ENCODE data around the gene TMEM50B.
"Not testable (repeated sequence)": the region's sequence is repeated elsewhere in the genome, so short reads cannot be mapped to it uniquely, and the experiment has no call there.

TMEM50B gene

GRCh38 chr21:33478182-33478581 lies 1.6 kb downstream of the TMEM50B start:
- peaks cover 5% of the 10 kb centered on the region; the same call in 1 of the 2 replicates for H3K27me3 ChIP-seq (ENCODE audit: insufficient read depth, low read length)
- H3K4me3 ChIP-seq (ENCODE audit: low read length), result peak overlapping the region; percentile 68
- H3K4me1 ChIP-seq (ENCODE audit: insufficient read depth, low read length), result no peaks in the 10 kb centered on the region
- no peaks in the 10 kb centered on the region for H3K9me3 ChIP-seq (ENCODE audit: insufficient read depth, low read depth, low read length)
- no peak overlapping the region for H3K27ac ChIP-seq (ENCODE audit: low read depth, low read length)
- no peaks in the 10 kb centered on the region for H3K36me3 ChIP-seq (ENCODE audit: insufficient read depth, low read length)
- no peak overlapping the region for H3K9ac ChIP-seq (ENCODE audit: low read depth, low read length)
- 78% methylated on average over 9 of the region's 9 CpGs for WGBS

GRCh38 chr21:33477066-33477465 lies 2.7 kb downstream of the TMEM50B start:
- Histone ChIP-seq H3K4me1 (ENCODE audit: insufficient read depth, low read length) (no peaks in the 10 kb centered on the region), H3K9ac (ENCODE audit: low read depth, low read length) (no peak overlapping the region), H3K9me3 (ENCODE audit: insufficient read depth, low read depth, low read length) (no peaks in the 10 kb centered on the region), H3K27me3 (ENCODE audit: insufficient read depth, low read length) (peaks cover 5% of the 10 kb centered on the region; the same call in 1 of the 2 replicates), H3K27ac (ENCODE audit: low read depth, low read length) (no peak overlapping the region), H3K4me3 (ENCODE audit: low read length) (no peak overlapping the region), H3K36me3 (ENCODE audit: insufficient read depth, low read length) (no peaks in the 10 kb centered on the region)
- WGBS, result 95% methylated on average over 5 of the region's 7 CpGs

GRCh38 chr21:33473344-33473743 lies 6.4 kb downstream of the TMEM50B start:
- Histone ChIP-seq H3K27me3 (ENCODE audit: insufficient read depth, low read length) (peaks cover 1% of the 10 kb centered on the region; the same call in 1 of the 2 replicates), H3K9me3 (ENCODE audit: insufficient read depth, low read depth, low read length) (no peaks in the 10 kb centered on the region), H3K27ac (ENCODE audit: low read depth, low read length) (no peak overlapping the region), H3K4me1 (ENCODE audit: insufficient read depth, low read length) (no peaks in the 10 kb centered on the region), H3K36me3 (ENCODE audit: insufficient read depth, low read length) (no peaks in the 10 kb centered on the region), H3K4me3 (ENCODE audit: low read length) (no peak overlapping the region), H3K9ac (ENCODE audit: low read depth, low read length) (no peak overlapping the region)
- WGBS, result 89% methylated on average over 2 of the region's 3 CpGs

- Histone ChIP-seq H3K4me1 (ENCODE audit: insufficient read depth, low read length) (no peaks in the 10 kb centered on the region), H3K9ac (ENCODE audit: low read depth, low read length) (no peak overlapping the region), H3K27ac (ENCODE audit: low read depth, low read length) (no peak overlapping the region), H3K27me3 (ENCODE audit: insufficient read depth, low read length) (no peaks in the 10 kb centered on the region), H3K36me3 (ENCODE audit: insufficient read depth, low read length) (0 out of 2 replicates have a peak, but pooled peaks cover 3% of the 10 kb centered on the region), H3K9me3 (ENCODE audit: insufficient read depth, low read depth, low read length) (no peaks in the 10 kb centered on the region), H3K4me3 (ENCODE audit: low read length) (no peak overlapping the region)
- WGBS, result 94% methylated on average over 2 of the region's 2 CpGs
Observed at GRCh38 chr21:33470701-33471100, 9.1 kb downstream of the TMEM50B start.

GRCh38 chr21:33469183-33469582 lies 10.6 kb downstream of the TMEM50B start:
- not testable (repeated sequence) for H3K36me3 ChIP-seq (ENCODE audit: insufficient read depth, low read length); H3K9me3 ChIP-seq (ENCODE audit: insufficient read depth, low read depth, low read length)
- 92% methylated on average over 4 of the region's 4 CpGs for WGBS

GRCh38 chr21:33461538-33462250 lies 18.1 kb downstream of the TMEM50B start:
- Histone ChIP-seq H3K9me3 (ENCODE audit: insufficient read depth, low read depth, low read length) (no peaks in the 10 kb centered on the region), H3K27me3 (ENCODE audit: insufficient read depth, low read length) (no peaks in the 10 kb centered on the region), H3K4me3 (ENCODE audit: low read length) (no peak overlapping the region), H3K4me1 (ENCODE audit: insufficient read depth, low read length) (no peaks in the 10 kb centered on the region), H3K27ac (ENCODE audit: low read depth, low read length) (no peak overlapping the region), H3K9ac (ENCODE audit: low read depth, low read length) (no peak overlapping the region), H3K36me3 (ENCODE audit: insufficient read depth, low read length) (peaks cover 25% of the 10 kb centered on the region)
- WGBS, result 87% methylated on average over 4 of the region's 5 CpGs

More at GRCh38 chr21:33469183-33469582, 10.6 kb downstream of the TMEM50B start:
- H3K27me3 ChIP-seq (ENCODE audit: insufficient read depth, low read length); H3K9ac ChIP-seq (ENCODE audit: low read depth, low read length); H3K27ac ChIP-seq (ENCODE audit: low read depth, low read length); H3K4me1 ChIP-seq (ENCODE audit: insufficient read depth, low read length); H3K4me3 ChIP-seq (ENCODE audit: low read length): not testable (repeated sequence)

GRCh38 chr21:33458861-33459260 lies 20.9 kb downstream of the TMEM50B start:
- Histone ChIP-seq H3K36me3 (ENCODE audit: insufficient read depth, low read length) (peaks cover 30% of the 10 kb centered on the region), H3K27ac (ENCODE audit: low read depth, low read length) (no peak overlapping the region), H3K9me3 (ENCODE audit: insufficient read depth, low read depth, low read length) (no peaks in the 10 kb centered on the region), H3K9ac (ENCODE audit: low read depth, low read length) (no peak overlapping the region), H3K4me3 (ENCODE audit: low read length) (no peak overlapping the region), H3K4me1 (ENCODE audit: insufficient read depth, low read length) (0 out of 2 replicates have a peak, but pooled peaks cover 4% of the 10 kb centered on the region), H3K27me3 (ENCODE audit: insufficient read depth, low read length) (no peaks in the 10 kb centered on the region)
- 95% methylated on average over 3 of the region's 3 CpGs for WGBS

GRCh38 chr21:33455686-33456446 lies 23.9 kb downstream of the TMEM50B start:
- H3K9me3 ChIP-seq (ENCODE audit: insufficient read depth, low read depth, low read length), result no peaks in the 10 kb centered on the region
- no peak overlapping the region for H3K9ac ChIP-seq (ENCODE audit: low read depth, low read length)
- no peak overlapping the region for H3K4me3 ChIP-seq (ENCODE audit: low read length)
- H3K4me1 ChIP-seq (ENCODE audit: insufficient read depth, low read length), result 0 out of 2 replicates have a peak, but pooled peaks cover 4% of the 10 kb centered on the region
- 94% methylated on average over 5 of the region's 6 CpGs for WGBS
- peaks cover 24% of the 10 kb centered on the region for H3K36me3 ChIP-seq (ENCODE audit: insufficient read depth, low read length)
- H3K27ac ChIP-seq (ENCODE audit: low read depth, low read length), result no peak overlapping the region
- H3K27me3 ChIP-seq (ENCODE audit: insufficient read depth, low read length), result no peaks in the 10 kb centered on the region

GRCh38 chr21:33452362-33452761 lies 27.4 kb downstream of the TMEM50B start:
- Histone ChIP-seq H3K4me3 (ENCODE audit: low read length) (no peak overlapping the region), H3K4me1 (ENCODE audit: insufficient read depth, low read length) (0 out of 2 replicates have a peak, but pooled peaks cover 4% of the 10 kb centered on the region)

GRCh38 chr21:33451634-33452071 lies 28.1 kb downstream of the TMEM50B start:
- 95% methylated on average over 1 of the region's 1 CpG for WGBS
- H3K27ac ChIP-seq (ENCODE audit: low read depth, low read length), result no peak overlapping the region
- peaks cover 12% of the 10 kb centered on the region for H3K36me3 ChIP-seq (ENCODE audit: insufficient read depth, low read length)
- H3K4me3 ChIP-seq (ENCODE audit: low read length), result no peak overlapping the region
- no peak overlapping the region for H3K9ac ChIP-seq (ENCODE audit: low read depth, low read length)
- no peaks in the 10 kb centered on the region for H3K9me3 ChIP-seq (ENCODE audit: insufficient read depth, low read depth, low read length)
- H3K4me1 ChIP-seq (ENCODE audit: insufficient read depth, low read length), result 0 out of 2 replicates have a peak, but pooled peaks cover 4% of the 10 kb centered on the region
- no peaks in the 10 kb centered on the region for H3K27me3 ChIP-seq (ENCODE audit: insufficient read depth, low read length)

More at GRCh38 chr21:33452362-33452761, 27.4 kb downstream of the TMEM50B start:
- Histone ChIP-seq H3K9ac (ENCODE audit: low read depth, low read length) (no peak overlapping the region), H3K27ac (ENCODE audit: low read depth, low read length) (no peak overlapping the region), H3K9me3 (ENCODE audit: insufficient read depth, low read depth, low read length) (no peaks in the 10 kb centered on the region), H3K27me3 (ENCODE audit: insufficient read depth, low read length) (no peaks in the 10 kb centered on the region), H3K36me3 (ENCODE audit: insufficient read depth, low read length) (peaks cover 13% of the 10 kb centered on the region)
- WGBS, result 94% methylated on average over 3 of the region's 3 CpGs

- Histone ChIP-seq H3K27me3 (ENCODE audit: insufficient read depth, low read length) (no peaks in the 10 kb centered on the region), H3K36me3 (ENCODE audit: insufficient read depth, low read length) (no peaks in the 10 kb centered on the region; the same call in 1 of the 2 replicates), H3K9me3 (ENCODE audit: insufficient read depth, low read depth, low read length) (no peaks in the 10 kb centered on the region), H3K4me1 (ENCODE audit: insufficient read depth, low read length) (no peaks in the 10 kb centered on the region), H3K4me3 (ENCODE audit: low read length) (no peak overlapping the region), H3K27ac (ENCODE audit: low read depth, low read length) (no peak overlapping the region), H3K9ac (ENCODE audit: low read depth, low read length) (no peak overlapping the region)
- WGBS, result 100% methylated on average over 2 of the region's 4 CpGs
Observed at GRCh38 chr21:33449616-33450015, 30.2 kb downstream of the TMEM50B start.
